Measurements from ENCODE around the gene HAPLN2.

The HAPLN2 gene

DNA sequence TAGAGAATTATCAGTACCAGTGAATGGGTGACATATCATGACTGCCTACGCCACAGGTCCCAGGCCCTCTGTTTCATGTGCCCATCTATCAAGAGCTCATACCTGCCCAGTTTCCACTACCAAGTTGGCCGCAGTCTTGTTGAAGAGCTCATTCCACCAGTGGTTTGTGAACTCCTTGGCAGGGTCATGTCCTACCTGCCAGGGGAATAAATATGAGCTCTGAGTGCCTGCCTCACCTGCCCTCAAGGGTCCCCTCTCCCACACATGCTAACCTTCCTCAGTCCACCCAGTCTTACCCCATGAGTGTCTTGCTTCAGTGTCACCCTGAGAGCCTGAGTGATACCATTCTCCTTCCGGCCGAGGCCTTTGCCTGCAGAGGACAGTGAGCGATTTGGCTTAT, 21.1 kb upstream of the HAPLN2 start:
- TF ChIP-seq, protein P1, sequence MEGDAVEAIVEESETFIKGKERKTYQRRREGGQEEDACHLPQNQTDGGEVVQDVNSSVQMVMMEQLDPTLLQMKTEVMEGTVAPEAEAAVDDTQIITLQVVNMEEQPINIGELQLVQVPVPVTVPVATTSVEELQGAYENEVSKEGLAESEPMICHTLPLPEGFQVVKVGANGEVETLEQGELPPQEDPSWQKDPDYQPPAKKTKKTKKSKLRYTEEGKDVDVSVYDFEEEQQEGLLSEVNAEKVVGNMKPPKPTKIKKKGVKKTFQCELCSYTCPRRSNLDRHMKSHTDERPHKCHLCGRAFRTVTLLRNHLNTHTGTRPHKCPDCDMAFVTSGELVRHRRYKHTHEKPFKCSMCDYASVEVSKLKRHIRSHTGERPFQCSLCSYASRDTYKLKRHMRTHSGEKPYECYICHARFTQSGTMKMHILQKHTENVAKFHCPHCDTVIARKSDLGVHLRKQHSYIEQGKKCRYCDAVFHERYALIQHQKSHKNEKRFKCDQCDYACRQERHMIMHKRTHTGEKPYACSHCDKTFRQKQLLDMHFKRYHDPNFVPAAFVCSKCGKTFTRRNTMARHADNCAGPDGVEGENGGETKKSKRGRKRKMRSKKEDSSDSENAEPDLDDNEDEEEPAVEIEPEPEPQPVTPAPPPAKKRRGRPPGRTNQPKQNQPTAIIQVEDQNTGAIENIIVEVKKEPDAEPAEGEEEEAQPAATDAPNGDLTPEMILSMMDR (IDR thresholded peaks at IDR 0.05; ENCODE audit: low read depth, low read length, missing control alignments), result no peak
- DNase-seq (ENCODE audit: low read depth), result no peak
- no peak overlapping the region for H3K4me3 ChIP-seq (ENCODE audit: low read depth, low read length)

DNA sequence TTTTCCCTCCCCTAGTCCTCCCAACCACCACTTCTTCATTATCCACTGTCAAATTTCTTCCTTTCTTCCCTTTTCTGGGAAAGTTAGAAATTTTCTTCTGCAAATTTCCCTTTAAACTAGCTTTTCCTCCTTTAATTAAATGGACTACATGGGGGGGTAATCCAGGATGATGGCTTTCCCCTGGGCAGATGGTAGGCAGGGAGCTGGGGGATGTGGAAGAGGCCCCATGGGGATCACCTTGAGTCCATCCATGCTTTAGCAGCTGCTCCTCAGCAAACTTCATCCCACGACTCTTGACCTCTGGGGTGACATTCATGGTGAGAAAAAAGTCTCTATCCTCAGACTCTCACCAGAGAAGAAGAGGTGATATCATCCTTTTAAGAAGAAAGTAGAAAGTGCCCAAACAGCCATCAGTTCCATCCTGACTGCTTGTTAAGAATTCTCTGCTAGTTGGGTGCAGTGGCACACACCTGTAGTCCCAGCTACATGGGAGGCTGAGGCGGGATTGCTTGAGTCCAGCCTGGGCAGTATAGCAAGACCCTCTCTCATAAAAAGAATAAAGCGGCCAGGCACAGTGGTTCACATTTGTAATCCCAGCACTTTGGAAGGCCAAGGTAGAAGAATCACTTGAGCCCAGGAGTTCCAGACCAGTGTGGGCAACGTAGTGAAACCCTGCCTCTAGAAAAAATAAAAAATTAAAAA, 20.3 kb upstream of the HAPLN2 start:
- TF ChIP-seq, protein P1 (IDR thresholded peaks at IDR 0.05; ENCODE audit: low read depth, low read length, missing control alignments), result no peak
- DNase-seq (ENCODE audit: low read depth), result no peak
- H3K4me3 ChIP-seq (ENCODE audit: low read depth, low read length), result no peak overlapping the region

DNA sequence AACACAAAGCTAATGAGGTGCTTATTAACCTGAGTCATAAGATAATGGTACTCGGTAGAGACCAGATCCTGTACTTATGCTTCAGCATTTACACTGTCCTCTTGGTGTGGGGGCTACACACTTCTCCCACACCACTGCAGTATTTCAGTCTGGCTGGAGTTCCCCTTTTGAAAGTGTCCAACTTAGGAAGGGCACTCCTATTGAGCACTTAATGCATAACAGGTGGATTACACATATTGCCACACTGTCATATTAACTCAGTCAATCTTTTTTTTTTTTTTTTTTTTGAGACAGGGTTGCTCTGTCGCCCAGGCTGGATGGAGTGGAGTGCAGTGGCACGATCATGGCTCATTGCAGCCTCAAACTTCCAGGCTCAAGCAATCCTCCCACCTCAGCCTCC, 19.4 kb upstream of the HAPLN2 start:
- TF ChIP-seq, protein P1 (IDR thresholded peaks at IDR 0.05; ENCODE audit: low read depth, low read length, missing control alignments), result peak; percentile 41
- no peak for DNase-seq (ENCODE audit: low read depth)
- H3K4me3 ChIP-seq (ENCODE audit: low read depth, low read length), result peak overlapping the region; percentile 87

DNA sequence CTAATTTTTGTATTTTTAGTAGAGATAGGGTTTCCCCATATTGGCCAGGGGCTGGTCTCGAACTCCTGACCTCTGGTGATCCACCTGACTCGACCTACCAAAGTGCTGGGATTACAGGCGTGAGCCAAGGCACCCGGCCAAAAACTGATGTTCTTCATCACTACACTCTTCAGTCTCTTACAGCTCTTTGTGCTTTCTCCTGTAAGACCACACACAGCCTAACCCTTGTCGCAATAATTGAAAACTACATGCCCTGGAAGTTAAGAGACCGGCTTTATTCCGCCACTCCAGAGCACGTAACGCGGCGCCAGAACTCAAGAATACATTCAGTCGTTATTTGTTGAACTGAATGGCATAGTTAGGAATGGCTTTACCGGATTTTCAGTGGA, 18.5 kb upstream of the HAPLN2 start:
- no peak for DNase-seq (ENCODE audit: low read depth)
- TF ChIP-seq, protein P1 (IDR thresholded peaks at IDR 0.05; ENCODE audit: low read depth, low read length, missing control alignments), result no peak
- H3K4me3 ChIP-seq (ENCODE audit: low read depth, low read length), result peak overlapping the region; percentile 87

DNA sequence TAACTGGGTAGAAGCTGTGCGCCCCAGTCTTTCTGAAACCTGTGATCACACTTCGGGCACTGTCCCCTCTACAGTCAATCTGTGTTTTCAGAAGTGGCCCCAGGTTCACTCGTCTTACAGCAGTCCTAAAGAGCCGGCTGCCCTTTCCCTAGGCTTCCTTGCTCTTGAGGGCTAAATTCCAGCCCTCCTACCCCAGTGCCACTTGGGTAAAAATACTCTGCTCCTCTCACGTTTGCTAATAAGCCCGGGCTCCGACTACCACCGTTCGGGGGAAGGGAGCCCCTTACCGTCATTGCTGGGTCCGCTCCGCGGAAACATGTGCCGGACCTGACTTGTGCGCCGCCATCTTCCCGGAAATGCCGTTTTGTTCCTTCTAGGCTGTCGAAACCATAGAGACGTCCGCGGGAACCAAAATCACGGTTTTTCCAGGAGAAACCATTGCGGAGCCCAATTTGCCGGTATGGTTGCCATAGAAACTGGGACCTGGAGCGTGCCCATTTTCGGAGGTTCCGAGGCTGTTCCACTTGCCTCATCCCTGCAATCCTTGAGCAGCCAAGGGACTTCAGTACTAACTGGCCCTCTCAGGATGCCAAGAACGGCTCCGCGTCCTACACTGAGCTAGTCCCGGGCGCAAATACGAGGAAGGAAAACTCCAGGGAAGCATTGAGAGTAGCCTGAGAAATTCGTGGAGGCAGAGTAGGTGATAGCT, 17.9 kb upstream of the HAPLN2 start, which contains the start of gene GPATCH4:
GPATCH4 (minus strand) TSS at position 358 of the 709 bp plus-strand sequence.
- TF ChIP-seq, protein P1 (IDR thresholded peaks at IDR 0.05; ENCODE audit: low read depth, low read length, missing control alignments), result no peak
- peak; percentile 60 for DNase-seq (ENCODE audit: low read depth)
- peak within 1 kb of the TSS; percentile 87 for H3K4me3 ChIP-seq (ENCODE audit: low read depth, low read length)

DNA sequence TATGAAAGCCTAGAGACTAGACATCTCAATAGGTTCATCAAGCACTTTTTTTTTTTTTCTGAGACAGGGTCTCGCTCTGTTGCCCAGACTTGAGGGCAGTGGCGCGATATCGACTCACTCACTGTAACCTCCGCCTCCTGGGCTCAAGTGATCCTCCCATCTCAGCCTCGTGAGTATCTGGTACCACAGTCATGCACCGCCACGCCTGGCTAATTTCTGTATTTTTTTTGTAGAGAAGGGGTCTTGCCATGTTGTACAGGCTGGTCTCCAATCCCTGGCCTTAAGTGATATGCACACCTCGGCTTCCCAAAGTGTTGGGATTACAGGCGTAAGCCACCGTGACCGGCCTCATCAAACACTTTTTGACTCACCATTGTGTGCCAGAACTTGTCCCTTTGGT, 17.3 kb upstream of the HAPLN2 start:
- DNase-seq (ENCODE audit: low read depth), result no peak
- TF ChIP-seq, protein P1 (IDR thresholded peaks at IDR 0.05; ENCODE audit: low read depth, low read length, missing control alignments), result no peak
- H3K4me3 ChIP-seq (ENCODE audit: low read depth, low read length), result peak overlapping the region; percentile 87

Measured in GM12864 (cell line).